ENCODE results near the gene NUBP2.

The NUBP2 gene, protein sequence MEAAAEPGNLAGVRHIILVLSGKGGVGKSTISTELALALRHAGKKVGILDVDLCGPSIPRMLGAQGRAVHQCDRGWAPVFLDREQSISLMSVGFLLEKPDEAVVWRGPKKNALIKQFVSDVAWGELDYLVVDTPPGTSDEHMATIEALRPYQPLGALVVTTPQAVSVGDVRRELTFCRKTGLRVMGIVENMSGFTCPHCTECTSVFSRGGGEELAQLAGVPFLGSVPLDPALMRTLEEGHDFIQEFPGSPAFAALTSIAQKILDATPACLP

DNA sequence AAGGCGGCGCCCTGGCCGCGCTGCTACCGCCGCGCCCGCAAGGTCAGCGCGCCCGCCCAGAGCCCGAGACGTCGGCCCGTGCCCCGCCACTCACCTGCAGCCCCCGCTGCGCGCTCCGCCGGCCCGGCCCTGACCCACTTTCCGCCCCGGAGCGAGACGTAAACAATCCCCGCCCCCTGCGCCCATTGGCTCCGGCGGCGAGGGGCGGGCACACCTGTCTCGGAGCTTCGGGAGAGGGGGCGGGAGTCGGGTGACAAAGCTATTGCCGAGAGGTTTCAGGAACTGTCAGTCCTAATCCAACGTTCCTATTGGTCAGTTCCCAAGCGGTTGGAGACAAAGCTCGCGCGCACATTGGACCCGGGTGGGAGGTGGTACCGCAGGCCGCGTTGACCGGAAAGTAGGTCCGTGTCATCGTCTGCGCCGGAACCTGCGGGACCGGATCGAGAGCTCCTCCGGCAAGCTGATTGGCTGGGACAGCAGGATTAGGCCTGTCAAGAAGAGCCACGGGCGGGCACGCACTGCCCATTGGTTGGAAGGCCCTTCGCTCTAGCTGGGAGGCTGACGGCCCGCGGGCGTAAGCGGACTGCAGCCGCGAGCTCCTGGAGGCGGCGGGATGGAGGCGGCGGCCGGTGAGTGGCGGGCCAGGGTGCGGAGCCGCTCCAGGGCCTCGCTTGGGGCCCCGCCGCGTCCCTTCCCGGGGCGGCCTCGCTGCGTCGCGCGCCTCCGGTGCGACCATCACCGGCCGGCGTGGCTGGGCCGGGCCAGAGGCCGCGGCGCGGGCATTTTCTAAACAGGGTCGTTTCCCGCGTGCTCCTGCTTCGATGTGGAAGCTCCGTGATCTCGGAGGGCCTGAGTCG, at the start of gene NUBP2, which contains the start of gene SPSB3:
Gene NUBP2, plus strand, starts transcription at position 553 of the 857 bp plus-strand sequence. Its CDS starts 61 bp downstream, at position 614.
Gene SPSB3, minus strand, starts transcription at position 164 of the 857 bp plus-strand sequence. CDS start 1,088 bp downstream, outside the sequence.
- TF ChIP-seq, protein P1, sequence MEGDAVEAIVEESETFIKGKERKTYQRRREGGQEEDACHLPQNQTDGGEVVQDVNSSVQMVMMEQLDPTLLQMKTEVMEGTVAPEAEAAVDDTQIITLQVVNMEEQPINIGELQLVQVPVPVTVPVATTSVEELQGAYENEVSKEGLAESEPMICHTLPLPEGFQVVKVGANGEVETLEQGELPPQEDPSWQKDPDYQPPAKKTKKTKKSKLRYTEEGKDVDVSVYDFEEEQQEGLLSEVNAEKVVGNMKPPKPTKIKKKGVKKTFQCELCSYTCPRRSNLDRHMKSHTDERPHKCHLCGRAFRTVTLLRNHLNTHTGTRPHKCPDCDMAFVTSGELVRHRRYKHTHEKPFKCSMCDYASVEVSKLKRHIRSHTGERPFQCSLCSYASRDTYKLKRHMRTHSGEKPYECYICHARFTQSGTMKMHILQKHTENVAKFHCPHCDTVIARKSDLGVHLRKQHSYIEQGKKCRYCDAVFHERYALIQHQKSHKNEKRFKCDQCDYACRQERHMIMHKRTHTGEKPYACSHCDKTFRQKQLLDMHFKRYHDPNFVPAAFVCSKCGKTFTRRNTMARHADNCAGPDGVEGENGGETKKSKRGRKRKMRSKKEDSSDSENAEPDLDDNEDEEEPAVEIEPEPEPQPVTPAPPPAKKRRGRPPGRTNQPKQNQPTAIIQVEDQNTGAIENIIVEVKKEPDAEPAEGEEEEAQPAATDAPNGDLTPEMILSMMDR (IDR thresholded peaks at IDR 0.05; ENCODE audit: low read depth, low read length): no peak
- DNase-seq (ENCODE audit: extremely low read depth, low read depth): peak; percentile 100

GRCh38 chr16:1734123-1734522, 48.6 kb upstream of the NUBP2 start:
- DNase-seq (ENCODE audit: extremely low read depth, low read depth): no peak
- TF ChIP-seq, protein P1 (IDR thresholded peaks at IDR 0.05; ENCODE audit: low read depth, low read length): no peak

- no peak for DNase-seq (ENCODE audit: extremely low read depth, low read depth)
- TF ChIP-seq, protein P1 (IDR thresholded peaks at IDR 0.05; ENCODE audit: low read depth, low read length): no peak
These were observed 47.9 kb upstream of the NUBP2 start for GRCh38 chr16:1734816-1735215.

GRCh38 chr16:1740234-1740633, 42.5 kb upstream of the NUBP2 start:
- no peak for DNase-seq (ENCODE audit: extremely low read depth, low read depth)
- TF ChIP-seq, protein P1 (IDR thresholded peaks at IDR 0.05; ENCODE audit: low read depth, low read length): no peak

DNA sequence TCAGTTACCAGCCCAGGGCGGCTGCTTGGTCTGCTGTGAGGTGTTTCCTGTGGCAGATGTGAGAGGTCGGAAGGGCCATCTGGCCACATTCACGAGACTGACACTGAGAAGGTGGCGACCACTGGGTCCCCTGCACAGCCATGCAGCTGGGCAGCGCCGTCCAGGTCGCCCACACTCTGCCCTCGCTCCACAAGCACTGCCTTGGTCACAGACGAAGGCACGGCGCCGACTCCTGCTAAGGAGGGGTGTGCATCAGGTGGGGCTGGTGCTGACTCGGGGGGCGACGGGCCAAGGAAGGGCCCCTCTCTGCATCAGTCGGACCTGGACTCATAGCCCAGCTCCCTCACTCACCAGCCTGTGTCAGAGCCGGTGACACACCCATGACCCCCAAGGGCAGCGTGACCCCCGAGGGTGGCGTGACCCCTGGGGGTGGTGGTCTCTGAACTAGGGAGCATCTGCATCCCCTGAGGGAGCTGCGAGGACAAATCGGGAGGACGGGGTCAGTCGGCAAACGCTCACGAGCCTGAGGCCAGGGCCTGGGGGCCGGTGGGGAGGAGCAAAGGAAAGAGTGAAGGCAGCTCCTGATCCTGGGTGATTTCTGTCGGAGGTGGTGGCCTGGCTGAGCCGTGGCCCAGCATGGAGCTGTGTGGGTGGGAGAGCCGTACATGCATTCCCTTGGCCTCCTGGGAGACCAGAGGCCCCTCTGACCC, 41.8 kb upstream of the NUBP2 start:
- TF ChIP-seq, protein P1 (IDR thresholded peaks at IDR 0.05; ENCODE audit: low read depth, low read length): no peak
- no peak for DNase-seq (ENCODE audit: extremely low read depth, low read depth)

DNA sequence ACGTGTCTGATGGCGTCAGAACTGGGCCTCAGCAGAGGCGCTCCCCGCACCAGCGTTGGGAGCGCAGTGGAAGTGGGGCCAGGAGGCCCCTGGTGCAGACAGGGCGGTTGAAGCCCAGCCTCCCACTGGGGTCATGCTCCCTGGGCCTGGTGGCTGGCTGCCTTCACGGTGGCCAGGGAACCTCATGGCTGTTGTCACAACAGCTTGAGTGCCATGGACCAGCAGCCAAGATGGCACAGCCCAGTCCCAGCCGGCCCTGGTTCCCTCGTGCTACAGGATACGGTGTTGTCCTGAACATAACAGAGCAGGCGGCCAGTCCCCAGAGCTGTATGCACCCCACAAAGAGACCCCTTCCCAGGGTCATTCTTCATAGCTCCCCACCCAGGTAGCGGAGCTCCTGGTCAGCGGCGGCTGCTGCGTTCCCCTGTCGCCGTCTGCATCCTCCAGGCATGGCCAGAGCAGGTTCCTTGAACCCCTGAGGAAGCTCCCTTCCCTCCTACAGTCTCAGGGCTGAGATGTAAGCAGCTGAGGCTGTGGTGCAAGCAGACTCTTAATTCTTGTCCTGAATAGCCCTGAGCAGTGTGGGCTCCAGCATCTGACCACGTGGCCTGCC, 41.1 kb upstream of the NUBP2 start:
- TF ChIP-seq, protein P1 (IDR thresholded peaks at IDR 0.05; ENCODE audit: low read depth, low read length): no peak
- DNase-seq (ENCODE audit: extremely low read depth, low read depth): no peak

All from AG09319 (cell line).